Heart right ventricle (tissue), 16 donors: ENCODE measurements around the gene ALKBH3. TPM values are rescaled to one million over a fixed set of nuclear protein-coding genes. Genes with fewer than 3 reads are reported as not detected.

ENCODE experiments used
- ATAC-seq, 8 donors: fragments of 200-7000 bp; cut with Tn5 transposase; one replicate each; pipeline ENCODE4 v1.9.1; 2020; ENCODE audit warnings: mild to moderate bottlenecking in 8 of 8, moderate library complexity in 8 of 8, moderate number of reproducible peaks in 1 of 8
- DNase-seq, 2 donors: peaks; one replicate each; pipeline ENCODE4 v3.0.0-alpha.2; 2020
- H3K27ac ChIP-seq, 10 donors: fragments of 200-600 bp; sonication (generic) in 2 of 10; one replicate each; pipeline versions ENCODE4 v1.5.0 to v1.8.0; 2020 to 2022; ENCODE audit warnings: mild to moderate bottlenecking in 3 of 10
- H3K27me3 ChIP-seq, 7 donors: fragments of 200-600 bp; one replicate each; pipeline ENCODE4 v1.8.0; 2021 to 2022; ENCODE audit warnings: mild to moderate bottlenecking in 2 of 7
- H3K36me3 ChIP-seq, 9 donors: fragments of 200-600 bp; sonication (generic) in 1 of 9; one replicate each; pipeline versions ENCODE4 v1.5.0 to v1.8.0; 2020 to 2022; ENCODE audit warnings: mild to moderate bottlenecking in 2 of 9
- H3K4me1 ChIP-seq, 9 donors: fragments of 200-600 bp; sonication (generic) in 1 of 9; one replicate each; pipeline versions ENCODE4 v1.5.0 to v1.8.0; 2020 to 2022; ENCODE audit warnings: mild to moderate bottlenecking in 4 of 9
- H3K4me3 ChIP-seq, 10 donors: fragments of 200-600 bp; sonication (generic) in 2 of 10; one replicate each; pipeline versions ENCODE4 v1.5.0 to v1.8.0; 2020 to 2022; ENCODE audit warnings: mild to moderate bottlenecking in 7 of 10, moderate library complexity in 2 of 10
- H3K9me3 ChIP-seq, 11 donors: fragments of 200-600 bp in 10 of 11; sonication (generic) in 2 of 11; one replicate each; pipeline versions ENCODE4 v1.5.0 to v1.8.0; 2013 to 2022; ENCODE audit warnings: mild to moderate bottlenecking in 2 of 11, control low read depth in 1 of 11, moderate library complexity in 1 of 11
- whole genome bisulfite sequencing, 2 donors: extraction: QIAGEN DNeasy Blood & Tissue Kit; methylation state at CpG; one replicate each; pipeline ENCODE4 v1.1.7; 2013; ENCODE audit warnings: inconsistent platforms in 1 of 2; 5-methylcytosine and 5-hydroxymethylcytosine counted together
- intact Hi-C, 10 donors: fragments of 100-400 bp; cut with DNase I; formaldehyde crosslinking; loops; one replicate each; pipeline versions ENCODE4 v1.11.1 to v1.14.2; 2022
- polyA plus RNA-seq, 2 donors: library from polyadenylated mRNA; stranded (reverse); fragments of 200-250 nt; gene quantifications; one replicate each; pipeline ENCODE4 v1.2.3, GENCODE V29; 2013
- total RNA-seq, 10 donors: library from RNA; stranded (reverse); fragmentation: NEBNext Ultra II Directional in 3 of 10; extraction: Animal tissue kit (Norgen Biotek cat#: 25700) in 3 of 10; gene quantifications; one replicate each; pipeline versions ENCODE4 v1.2.1 to v1.2.4, GENCODE V29; 2021 to 2023
- TF ChIP-seq, protein P1 (sequence below), 9 donors: fragments of 200-600 bp; sonication (generic) in 2 of 9; IDR thresholded peaks; one replicate each; pipeline versions ENCODE4 v1.5.0 to v1.8.0; 2021 to 2022; ENCODE audit warnings: antibody characterized with exemption in 9 of 9, mild to moderate bottlenecking in 5 of 9, moderate library complexity in 1 of 9
- donor health status: Arrhythmogenic right ventricular cardiomyopathy.
- donor health status: ischemic (EF 13 %, LVEDD 7.1; RV severe dilation, severe dysfunction).
- donor health status: healthy with polysubstance abuse.
- donor health status: DM: no; HTN: yes; CAD: no.
- donor health status: DM: no; HTN: no; CAD: no.
- donor health status: ischemic (EF 25% LVEDD 6.9; RV normal size, moderate dysfunction).
- donor health status: ischemic (EF 25% LVEDD 5.7; RV mildly dilated, moderate dysfunction).
- donor health status: healthy.
- donor health status: DM: yes; HTN: yes; CAD: no.
- donor health status: Ischemic cardiomyopathy.
- donor health status: ischemic (EF 35%, LVEDD 5.7; RV mildly dilated, moderate dysfunction).
- donor health status: nonischemic (EF 11% LVEDD 7.7; RV severe dilation, severe dysfunction).
- donor health status: DM: yes; HTN: yes; CAD: no.
- donor health status: PGD.
- donor health status: ischemic (EF 29% LVEDD 5.4; RV normal size, mild dysfunction).
- donor health status: nonischemic (EF 23%, LVEDD 6.1; RV moderate dilation, normal function).

The ALKBH3 gene
- total and polyA plus RNA-seq, 12 donors, result 9.2 to 20.5 (median 18.4) TPM

DNA sequence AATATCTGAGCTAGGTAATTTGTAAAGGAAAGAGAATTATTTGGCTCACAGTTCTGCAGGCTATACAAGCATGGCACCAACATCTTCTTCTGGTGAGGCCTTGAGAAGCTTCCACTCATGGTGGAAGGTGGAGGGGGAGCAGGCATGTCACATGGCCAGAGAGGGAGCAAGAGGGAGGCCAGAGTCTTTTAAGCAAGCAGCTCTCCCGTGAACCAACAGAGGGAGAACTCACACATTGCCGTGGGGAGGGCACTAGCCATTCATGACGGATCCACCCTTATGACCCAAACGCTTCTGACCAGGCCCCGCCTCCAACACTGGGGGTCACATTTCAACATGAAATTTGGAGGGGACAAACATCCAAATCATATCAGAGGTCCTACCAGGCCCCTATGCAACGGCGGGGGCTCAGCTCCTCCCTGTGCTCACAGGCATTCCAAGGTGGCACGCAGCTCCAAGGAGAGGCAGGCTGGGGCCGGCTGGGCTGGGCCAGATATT, 66.4 kb downstream of the ALKBH3 start:
- Histone ChIP-seq H3K4me3 (no peak overlapping the region), H3K27me3 (peaks cover 0 to 35% (median 0%) of the 10 kb centered on the region in 7 donors), H3K36me3 (peaks cover 0 to 9% (median 0%) of the 10 kb centered on the region in 9 donors), H3K4me1 (peaks cover 5 to 64% (median 24%) of the 10 kb centered on the region in 9 donors), H3K9me3 (no peaks in the 10 kb centered on the region), H3K27ac (peak overlapping the region in 5 of 10 donors; percentile 21 to 40 (median 24))
- TF ChIP-seq, protein P1, sequence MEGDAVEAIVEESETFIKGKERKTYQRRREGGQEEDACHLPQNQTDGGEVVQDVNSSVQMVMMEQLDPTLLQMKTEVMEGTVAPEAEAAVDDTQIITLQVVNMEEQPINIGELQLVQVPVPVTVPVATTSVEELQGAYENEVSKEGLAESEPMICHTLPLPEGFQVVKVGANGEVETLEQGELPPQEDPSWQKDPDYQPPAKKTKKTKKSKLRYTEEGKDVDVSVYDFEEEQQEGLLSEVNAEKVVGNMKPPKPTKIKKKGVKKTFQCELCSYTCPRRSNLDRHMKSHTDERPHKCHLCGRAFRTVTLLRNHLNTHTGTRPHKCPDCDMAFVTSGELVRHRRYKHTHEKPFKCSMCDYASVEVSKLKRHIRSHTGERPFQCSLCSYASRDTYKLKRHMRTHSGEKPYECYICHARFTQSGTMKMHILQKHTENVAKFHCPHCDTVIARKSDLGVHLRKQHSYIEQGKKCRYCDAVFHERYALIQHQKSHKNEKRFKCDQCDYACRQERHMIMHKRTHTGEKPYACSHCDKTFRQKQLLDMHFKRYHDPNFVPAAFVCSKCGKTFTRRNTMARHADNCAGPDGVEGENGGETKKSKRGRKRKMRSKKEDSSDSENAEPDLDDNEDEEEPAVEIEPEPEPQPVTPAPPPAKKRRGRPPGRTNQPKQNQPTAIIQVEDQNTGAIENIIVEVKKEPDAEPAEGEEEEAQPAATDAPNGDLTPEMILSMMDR (IDR thresholded peaks at IDR 0.05), result peak in 7 of 9 donors; percentile 22 to 55 (median 44)
- peak in 1 of 8 donors; percentile 23 for ATAC-seq
- 53 to 66% methylated on average over 9 of the region's 9 CpGs for WGBS, 2 donors
- peak in 1 of 2 donors; percentile 24 for DNase-seq
- intact Hi-C loops, result loop anchor here in 7 of 10 donors (2.0 to 10.0 kb wide), 6 partner anchors 40 to 90 kb away; no protein-coding TSS in a partner anchor

DNA sequence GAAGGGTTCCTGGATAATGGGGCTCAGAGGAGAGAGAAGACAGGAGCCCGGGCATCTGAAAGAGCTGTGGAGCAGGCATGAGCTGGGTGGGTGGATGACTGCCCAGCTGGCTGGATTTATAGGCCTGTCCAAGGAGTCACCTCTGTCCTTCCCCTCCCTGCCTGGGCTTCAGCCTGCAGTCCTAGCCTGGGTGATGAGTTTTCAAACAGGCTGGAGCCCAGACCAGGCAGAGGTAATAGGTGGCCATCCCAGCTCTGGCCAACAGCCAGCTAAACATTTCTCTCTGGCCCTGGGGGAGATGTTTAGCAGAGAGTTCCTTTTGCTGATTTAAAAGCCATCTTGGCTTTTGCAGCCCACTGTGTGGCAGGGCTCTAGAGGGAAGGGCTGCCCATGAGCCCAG, 67.2 kb downstream of the ALKBH3 start:
- Histone ChIP-seq H3K36me3 (peaks cover 0 to 9% (median 0%) of the 10 kb centered on the region in 9 donors), H3K4me1 (peaks cover 5 to 63% (median 23%) of the 10 kb centered on the region in 9 donors), H3K4me3 (no peak overlapping the region), H3K27ac (peak overlapping the region in 5 of 10 donors; percentile 7 to 58 (median 26)), H3K9me3 (no peaks in the 10 kb centered on the region), H3K27me3 (peaks cover 0 to 29% (median 0%) of the 10 kb centered on the region in 7 donors)
- TF ChIP-seq, protein P1 (IDR thresholded peaks at IDR 0.05), result no peak
- ATAC-seq (no peak), DNase-seq (no peak)
- intact Hi-C loops, result loop anchor here in 7 of 10 donors (2.0 to 10.0 kb wide), 6 partner anchors 39 to 89 kb away; no protein-coding TSS in a partner anchor
- 85 to 88% methylated on average over 1 of the region's 1 CpG for WGBS, 2 donors

- peaks cover 0 to 9% (median 0%) of the 10 kb centered on the region in 9 donors for H3K36me3 ChIP-seq
- peaks cover 5 to 60% (median 19%) of the 10 kb centered on the region in 9 donors for H3K4me1 ChIP-seq
- peak overlapping the region in 3 of 10 donors; percentile 7 to 40 (median 21) for H3K27ac ChIP-seq
- peaks cover 0 to 22% (median 0%) of the 10 kb centered on the region in 7 donors for H3K27me3 ChIP-seq
- WGBS, 2 donors, result 82 to 85% methylated on average over 2 of the region's 2 CpGs
- DNase-seq, result no peak
- TF ChIP-seq, protein P1 (IDR thresholded peaks at IDR 0.05), result no peak
- H3K9me3 ChIP-seq, result no peaks in the 10 kb centered on the region
- no peak for ATAC-seq
- H3K4me3 ChIP-seq, result no peak overlapping the region
- intact Hi-C loops, result loop anchor here in 6 of 10 donors (5.0 to 10.0 kb wide), 5 partner anchors 39 to 89 kb away; no protein-coding TSS in a partner anchor
Observed at GRCh38 chr11:43948341-43949225, 68.0 kb downstream of the ALKBH3 start.

DNA sequence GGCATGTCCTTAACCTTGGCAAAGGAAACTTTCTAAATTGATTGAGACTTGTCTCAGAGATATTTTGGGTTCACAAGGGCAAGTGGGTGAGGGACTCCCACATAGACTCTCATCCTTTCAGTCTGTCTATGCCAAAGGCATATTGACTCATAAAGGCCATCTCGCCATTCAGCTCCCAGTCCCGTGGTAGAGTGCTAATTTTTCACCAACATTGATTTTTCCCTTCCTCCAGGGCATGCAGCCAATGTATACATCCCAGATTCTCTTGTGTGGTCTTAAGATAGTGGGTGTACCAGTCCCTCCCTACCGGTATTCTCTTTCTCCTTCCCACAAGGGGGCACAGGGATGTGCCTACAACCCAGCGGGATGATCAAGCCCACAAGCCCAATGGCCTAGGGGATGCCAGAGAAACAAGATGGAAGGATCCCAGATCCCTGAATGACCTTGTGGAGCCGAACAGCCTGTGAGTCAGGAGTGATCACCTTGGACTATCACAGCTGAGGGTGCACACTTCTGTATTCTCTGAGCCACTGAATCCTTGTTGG, 69.8 kb downstream of the ALKBH3 start:
- peaks cover 0 to 42% (median 4%) of the 10 kb centered on the region in 9 donors for H3K4me1 ChIP-seq
- TF ChIP-seq, protein P1 (IDR thresholded peaks at IDR 0.05), result no peak
- H3K4me3 ChIP-seq, result no peak overlapping the region
- WGBS, 2 donors, result 67 to 77% methylated on average over 5 of the region's 5 CpGs
- H3K9me3 ChIP-seq, result no peaks in the 10 kb centered on the region
- no peaks in the 10 kb centered on the region for H3K36me3 ChIP-seq
- ATAC-seq (no peak), DNase-seq (no peak)
- no peak overlapping the region for H3K27ac ChIP-seq
- intact Hi-C loops, result no loop called here
- peaks cover 0 to 4% (median 0%) of the 10 kb centered on the region in 7 donors for H3K27me3 ChIP-seq
